GM23338 (cell line): Measurements from ENCODE around the gene SHPK. TPM values are rescaled to one million over a fixed set of nuclear protein-coding genes. Genes with fewer than 3 reads are reported as not detected.
A peak's percentile ranks its signal among the peaks of the same experiment; 100 is the strongest.

Experiments
- ATAC-seq: fragments of 200-7000 bp; cut with Tn5 transposase; 3 replicates; pipeline ENCODE4 v1.9.1; 2020
- DNase-seq: peaks from one replicate; pipeline ENCODE4 v3.0.0-alpha.2; 2015; ENCODE audit warnings: low spot score
- H2AFZ ChIP-seq: fragments of 200-600 bp; sonication (generic); 2 replicates; pipeline ENCODE4 v1.8.0; 2016; ENCODE audit warnings: antibody characterized with exemption, mild to moderate bottlenecking, moderate library complexity
- H3F3A ChIP-seq: fragments of 200-600 bp; sonication (generic); replicated peaks from 2 replicates; pipeline ENCODE4 v1.8.0; 2017; ENCODE audit warnings: antibody characterized with exemption, mixed run types, low read depth
- H3K27ac ChIP-seq: fragments of 200-600 bp; sonication (generic); 2 replicates; pipeline ENCODE4 v1.6.1; 2016; ENCODE audit warnings: low read depth
- H3K27me3 ChIP-seq: fragments of 200-600 bp; sonication (generic); 2 replicates; pipeline ENCODE4 v1.8.0; 2016; ENCODE audit warnings: mild to moderate bottlenecking, mixed run types, moderate library complexity; ENCODE audit not compliant: insufficient read depth
- H3K36me3 ChIP-seq: fragments of 200-600 bp; sonication (generic); 2 replicates; pipeline ENCODE4 v1.8.0; 2016; ENCODE audit warnings: mild to moderate bottlenecking; ENCODE audit not compliant: insufficient read depth
- H3K4me1 ChIP-seq: fragments of 200-600 bp; sonication (generic); 2 replicates; pipeline ENCODE4 v1.8.0; 2016; ENCODE audit warnings: mild to moderate bottlenecking, moderate library complexity; ENCODE audit not compliant: insufficient read depth
- H3K4me2 ChIP-seq: fragments of 200-600 bp; sonication (generic); 2 replicates; pipeline ENCODE4 v1.7.1; 2017; ENCODE audit warnings: mixed run types
- H3K4me3 ChIP-seq: fragments of 200-600 bp; sonication (generic); 2 replicates; pipeline ENCODE4 v1.6.1; 2016; ENCODE audit warnings: mixed run types
- H3K79me2 ChIP-seq: fragments of 200-600 bp; sonication (generic); replicated peaks from 2 replicates; pipeline ENCODE4 v1.8.0; 2017; ENCODE audit warnings: mild to moderate bottlenecking; ENCODE audit not compliant: insufficient read depth
- H3K9me2 ChIP-seq: fragments of 200-600 bp; sonication (generic); 2 replicates; pipeline ENCODE4 v1.8.0; 2017; ENCODE audit not compliant: insufficient read depth
- H4K20me1 ChIP-seq: fragments of 200-600 bp; sonication (generic); replicated peaks from 2 replicates; pipeline ENCODE4 v1.8.0; 2017; ENCODE audit warnings: mild to moderate bottlenecking; ENCODE audit not compliant: insufficient read depth
- H3K27ac Mint-ChIP-seq: 2 replicates; pipeline ENCODE4 v1.8.0; 2020; ENCODE audit warnings: inconsistent platforms, mild to moderate bottlenecking, moderate library complexity, mixed read lengths
- H3K27me3 Mint-ChIP-seq: 3 replicates; pipeline ENCODE4 v1.8.0; 2022; ENCODE audit warnings: low read depth, mild to moderate bottlenecking, moderate library complexity, mixed read lengths, inconsistent platforms; ENCODE audit not compliant: insufficient read depth, poor library complexity
- H3K36me3 Mint-ChIP-seq: 3 replicates; pipeline ENCODE4 v1.8.0; 2021; ENCODE audit warnings: low read depth, mild to moderate bottlenecking, inconsistent platforms, moderate library complexity, mixed read lengths
- H3K4me1 Mint-ChIP-seq: 3 replicates; pipeline ENCODE4 v1.8.0; 2020; ENCODE audit warnings: mild to moderate bottlenecking, inconsistent platforms, mixed read lengths
- H3K4me3 Mint-ChIP-seq: 3 replicates; pipeline ENCODE4 v1.8.0; 2021; ENCODE audit warnings: moderate library complexity, mild to moderate bottlenecking, inconsistent platforms, mixed read lengths
- H3K9me3 Mint-ChIP-seq: 3 replicates; pipeline ENCODE4 v1.8.0; 2020; ENCODE audit warnings: moderate library complexity, mild to moderate bottlenecking, inconsistent platforms, mixed read lengths
- CREB1 ChIP-seq: fragments of 250-450 bp; sonication (Bioruptor Pico); IDR thresholded peaks from 2 replicates; pipeline ENCODE4 v1.5.0; 2020; ENCODE audit warnings: low read depth, mild to moderate bottlenecking, moderate library complexity
- CTCF ChIP-seq, 2 experiments: fragments of 200-600 bp in 1 of 2; sonication (generic) in 1 of 2; conservative IDR thresholded peaks; 2 replicates each; pipeline versions ENCODE4 v1.5.1 to v1.6.1; 2016 to 2017; ENCODE audit warnings: antibody characterized with exemption in 2 of 2, low read depth in 2 of 2, mild to moderate bottlenecking in 2 of 2, moderate library complexity in 1 of 2
- ETS1 ChIP-seq: IDR thresholded peaks from 2 replicates; pipeline ENCODE4 v1.6.1; 2016; ENCODE audit warnings: antibody characterized with exemption
- EZH2phosphoT487 ChIP-seq: fragments of 200-600 bp; sonication (generic); IDR thresholded peaks from one replicate; pipeline ENCODE4 v1.8.1; 2018; ENCODE audit warnings: antibody characterized with exemption; ENCODE audit not compliant: unreplicated experiment
- JUNB ChIP-seq: IDR thresholded peaks from one replicate; pipeline ENCODE4 v1.6.1; 2016; ENCODE audit warnings: antibody characterized with exemption; ENCODE audit not compliant: unreplicated experiment
- NANOG ChIP-seq: IDR thresholded peaks from 2 replicates; pipeline ENCODE4 v1.6.1; 2016; ENCODE audit warnings: antibody characterized with exemption, borderline replicate concordance
- REST ChIP-seq: IDR thresholded peaks from one replicate; pipeline ENCODE4 v1.6.1; 2018; ENCODE audit warnings: antibody characterized with exemption; ENCODE audit not compliant: unreplicated experiment
- STAT1 ChIP-seq: IDR thresholded peaks from one replicate; pipeline ENCODE4 v1.6.1; 2016; ENCODE audit warnings: antibody characterized with exemption; ENCODE audit not compliant: unreplicated experiment
- ZNF331 ChIP-seq: fragments of 250-450 bp; sonication (Bioruptor Pico); IDR thresholded peaks from 2 replicates; pipeline ENCODE4 v1.5.0; 2020; ENCODE audit warnings: low read depth, mild to moderate bottlenecking, moderate library complexity
- polyA plus RNA-seq: library from polyadenylated mRNA; unstranded; fragments of >200 nt; fragmentation: Nextera tagmentation; extraction: Ambion mirVana; gene quantifications from 2 replicates; pipeline ENCODE4 v1.2.1, GENCODE V29; 2016
- total RNA-seq: library from RNA; depleted of rRNA; stranded (reverse); fragments of >200 nt; shearing (Covaris generic); gene quantifications from 2 replicates; pipeline ENCODE4 v1.2.3, GENCODE V29; 2014

Gene SHPK
- total and polyA plus RNA-seq, 2 experiments from 2014 or later = 11.5 to 34.3 TPM

- TF ChIP-seq STAT1 (no peak), ZNF331 (CRISPR knock-in tag) (no peak), JUNB (no peak), NANOG (no peak), EZH2phosphoT487 (no peak), ETS1 (no peak), CREB1 (CRISPR knock-in tag) (no peak), CTCF (conservative IDR thresholded peaks at IDR 0.05; ENCODE audit: low read depth in 2 of 2) (no peak)
Measured at GRCh38 chr17:3598078-3598477, 38.0 kb downstream of the SHPK start (continued).

GRCh38 chr17:3596804-3597464 lies 39.1 kb downstream of the SHPK start:
- peak; percentile 41; the same call in 2 of the 3 replicates for ATAC-seq

More at GRCh38 chr17:3596804-3597464, 39.1 kb downstream of the SHPK start:
- Histone ChIP-seq H3K36me3 (no peaks in the 10 kb centered on the region), H3F3A (no peaks in the 10 kb centered on the region), H3K4me3 (no peak overlapping the region), H3K4me2 (no peak overlapping the region), H2AFZ (no peak overlapping the region), H3K4me1 (no peaks in the 10 kb centered on the region), H4K20me1 (no peaks in the 10 kb centered on the region; the same call in 1 of the 2 replicates), H3K9me2 (no peaks in the 10 kb centered on the region), H3K27ac (no peak overlapping the region), H3K27me3 (no peaks in the 10 kb centered on the region), H3K79me2 (no peaks in the 10 kb centered on the region)
- H3K4me3 Mint-ChIP-seq = no peak overlapping the region
- no peaks in the 10 kb centered on the region for H3K9me3 Mint-ChIP-seq
- peaks cover 12% of the 10 kb centered on the region for H3K27me3 Mint-ChIP-seq
- H3K4me1 Mint-ChIP-seq = no peaks in the 10 kb centered on the region
- H3K36me3 Mint-ChIP-seq = no peaks in the 10 kb centered on the region
- TF ChIP-seq CTCF (conservative IDR thresholded peaks at IDR 0.05; ENCODE audit: low read depth in 2 of 2) = peak in 1 of 2 experiments; percentile 25; a peak in 1 of 4 replicates
- no peak for TF ChIP-seq REST
- no peak overlapping the region for H3K27ac Mint-ChIP-seq
- DNase-seq = peak; percentile 26
